Glomerular visceral epithelial cell (primary cell): Measurements from ENCODE around the gene DDOST.
A peak's percentile ranks its signal among the peaks of the same experiment; 100 is the strongest.

ENCODE experiments used
- DNase-seq: peaks from one replicate; pipeline ENCODE4 v3.0.0-alpha.2; 2016; ENCODE audit errors: extremely low spot score

DDOST gene

GRCh38 chr1:20660847-20661206 is 342 bp downstream of the DDOST start:
- DNase-seq = no peak

GRCh38 chr1:20660363-20660762 is 806 bp downstream of the DDOST start:
- no peak for DNase-seq

- DNase-seq = no peak
These were observed 2.8 kb downstream of the DDOST start for GRCh38 chr1:20658166-20658915.

- no peak for DNase-seq
These were observed 4.1 kb downstream of the DDOST start for GRCh38 chr1:20657024-20657423.

GRCh38 chr1:20654104-20654690 is 7.0 kb downstream of the DDOST start:
- no peak for DNase-seq

- no peak for DNase-seq
These were observed 8.9 kb downstream of the DDOST start for GRCh38 chr1:20652300-20652699.

GRCh38 chr1:20648946-20649345 is 12.2 kb downstream of the DDOST start:
- no peak for DNase-seq

GRCh38 chr1:20648438-20648837 is 12.7 kb downstream of the DDOST start:
- no peak for DNase-seq

GRCh38 chr1:20645414-20645813 is 15.8 kb downstream of the DDOST start:
- DNase-seq = no peak

GRCh38 chr1:20644416-20644815 is 16.8 kb downstream of the DDOST start:
- no peak for DNase-seq

- DNase-seq = no peak
These were observed 18.1 kb downstream of the DDOST start for GRCh38 chr1:20643080-20643479.

- no peak for DNase-seq
These were observed 19.2 kb downstream of the DDOST start for GRCh38 chr1:20641975-20642374.

GRCh38 chr1:20640183-20640597 is 21.0 kb downstream of the DDOST start:
- DNase-seq = peak; percentile 61

GRCh38 chr1:20636785-20637347 is 24.3 kb downstream of the DDOST start:
- no peak for DNase-seq

- DNase-seq = peak; percentile 61
These were observed 26.5 kb downstream of the DDOST start for GRCh38 chr1:20634594-20635084.

- DNase-seq = no peak
These were observed 27.0 kb downstream of the DDOST start for GRCh38 chr1:20634065-20634593.

- DNase-seq = peak; percentile 81
These were observed 27.7 kb downstream of the DDOST start, which contains the start of gene PINK1 for GRCh38 chr1:20633190-20634064. Gene PINK1 (plus strand): TSS chr1:20633458. CDS start chr1:20633549, 91 bp downstream.

- DNase-seq = no peak
These were observed 28.8 kb downstream of the DDOST start for GRCh38 chr1:20632386-20632785.

- DNase-seq = no peak
These were observed 30.4 kb downstream of the DDOST start for GRCh38 chr1:20630729-20631128.

- no peak for DNase-seq
These were observed 34.6 kb downstream of the DDOST start for GRCh38 chr1:20626524-20626923.

- DNase-seq = no peak
These were observed 35.1 kb downstream of the DDOST start for GRCh38 chr1:20626098-20626427.
